ENCODE measurements around the gene STK38.

- TF ChIP-seq, protein P1, sequence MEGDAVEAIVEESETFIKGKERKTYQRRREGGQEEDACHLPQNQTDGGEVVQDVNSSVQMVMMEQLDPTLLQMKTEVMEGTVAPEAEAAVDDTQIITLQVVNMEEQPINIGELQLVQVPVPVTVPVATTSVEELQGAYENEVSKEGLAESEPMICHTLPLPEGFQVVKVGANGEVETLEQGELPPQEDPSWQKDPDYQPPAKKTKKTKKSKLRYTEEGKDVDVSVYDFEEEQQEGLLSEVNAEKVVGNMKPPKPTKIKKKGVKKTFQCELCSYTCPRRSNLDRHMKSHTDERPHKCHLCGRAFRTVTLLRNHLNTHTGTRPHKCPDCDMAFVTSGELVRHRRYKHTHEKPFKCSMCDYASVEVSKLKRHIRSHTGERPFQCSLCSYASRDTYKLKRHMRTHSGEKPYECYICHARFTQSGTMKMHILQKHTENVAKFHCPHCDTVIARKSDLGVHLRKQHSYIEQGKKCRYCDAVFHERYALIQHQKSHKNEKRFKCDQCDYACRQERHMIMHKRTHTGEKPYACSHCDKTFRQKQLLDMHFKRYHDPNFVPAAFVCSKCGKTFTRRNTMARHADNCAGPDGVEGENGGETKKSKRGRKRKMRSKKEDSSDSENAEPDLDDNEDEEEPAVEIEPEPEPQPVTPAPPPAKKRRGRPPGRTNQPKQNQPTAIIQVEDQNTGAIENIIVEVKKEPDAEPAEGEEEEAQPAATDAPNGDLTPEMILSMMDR (conservative IDR thresholded peaks at IDR 0.05; ENCODE audit: low read depth, low read length) = no peak
- no peak for TF ChIP-seq EZH2 (IDR thresholded peaks at IDR 0.05; ENCODE audit: low read length, unreplicated experiment)
Observed at GRCh38 chr6:36523936-36524499, 23.3 kb downstream of the STK38 start.
